Keratinocyte (primary cell): ENCODE data around the gene CLEC3B. TPM values are rescaled to one million over a fixed set of nuclear protein-coding genes. Genes with fewer than 3 reads are reported as not detected.
A peak's percentile ranks its signal among the peaks of the same experiment; 100 is the strongest.

Experiments used
- DNase-seq: peaks from one replicate; pipeline ENCODE4 v3.0.0-alpha.2; 2011; ENCODE audit warnings: low read depth, missing footprints, low spot score
- FAIRE-seq: peaks from 2 replicates; lab custom pipeline; 2011; peaks lifted over from hg19 to GRCh38; lab: Jason Lieb, UNC
- H2AFZ ChIP-seq: 2 replicates; pipeline ENCODE4 v1.6.0; 2012; ENCODE audit warnings: low read length, control low read depth, inconsistent platforms; ENCODE audit not compliant: control insufficient read depth
- H3K27ac ChIP-seq: 2 replicates; pipeline ENCODE4 v1.5.1; 2011; ENCODE audit warnings: low read length; ENCODE audit not compliant: control insufficient read depth, insufficient read depth
- H3K27me3 ChIP-seq: 3 replicates; pipeline ENCODE4 v1.6.0; 2011; ENCODE audit warnings: low read length; ENCODE audit not compliant: control insufficient read depth, insufficient read depth; ENCODE audit errors: extremely low read depth
- H3K36me3 ChIP-seq, 2 experiments: 2 replicates in 1 of 2; 3 replicates in 1 of 2; pipeline ENCODE4 v1.5.1; 2011; ENCODE audit warnings: low read length in 2 of 2, mild to moderate bottlenecking in 1 of 2; ENCODE audit not compliant: control insufficient read depth in 2 of 2, insufficient read depth in 2 of 2; ENCODE audit errors: extremely low read depth in 1 of 2
- H3K4me1 ChIP-seq: 3 replicates; pipeline ENCODE4 v1.5.1; 2011; ENCODE audit warnings: low read length; ENCODE audit not compliant: control insufficient read depth, insufficient read depth; ENCODE audit errors: extremely low read depth
- H3K4me2 ChIP-seq: 3 replicates; pipeline ENCODE4 v1.6.0; 2011; ENCODE audit warnings: low read depth, low read length; ENCODE audit not compliant: control insufficient read depth, insufficient read depth; ENCODE audit errors: extremely low read depth
- H3K4me3 ChIP-seq, 3 experiments: fragments of 200-600 bp in 1 of 3; sonication (generic) in 1 of 3; 2 replicates in 2 of 3; 3 replicates in 1 of 3; pipeline ENCODE4 v1.5.1; 2011 to 2016; ENCODE audit warnings: low read length in 3 of 3, mild to moderate bottlenecking in 3 of 3, control low read depth in 2 of 3, inconsistent platforms in 1 of 3, low read depth in 1 of 3, mixed read lengths in 1 of 3, mixed run types in 1 of 3, moderate library complexity in 1 of 3; ENCODE audit not compliant: control insufficient read depth in 2 of 3, insufficient read depth in 2 of 3; ENCODE audit errors: extremely low read depth in 1 of 3
- H3K79me2 ChIP-seq: 2 replicates; pipeline ENCODE4 v1.6.0; 2012; ENCODE audit warnings: low read length; ENCODE audit not compliant: control insufficient read depth, insufficient read depth
- H3K9ac ChIP-seq: 3 replicates; pipeline ENCODE4 v1.6.0; 2011; ENCODE audit warnings: low read length; ENCODE audit not compliant: control insufficient read depth, insufficient read depth; ENCODE audit errors: extremely low read depth
- H3K9me1 ChIP-seq: 3 replicates; pipeline ENCODE4 v1.6.0; 2011; ENCODE audit warnings: low read length; ENCODE audit not compliant: control insufficient read depth, insufficient read depth; ENCODE audit errors: extremely low read depth
- H3K9me3 ChIP-seq: 2 replicates; pipeline ENCODE4 v1.5.1; 2012; ENCODE audit warnings: low read depth, low read length; ENCODE audit not compliant: control insufficient read depth
- H4K20me1 ChIP-seq: 3 replicates; pipeline ENCODE4 v1.6.0; 2011; ENCODE audit warnings: low read length; ENCODE audit not compliant: control insufficient read depth, insufficient read depth; ENCODE audit errors: extremely low read depth
- EZH2 ChIP-seq: IDR thresholded peaks from one replicate; pipeline ENCODE4 v1.6.1; 2012; ENCODE audit warnings: inconsistent platforms, mild to moderate bottlenecking, low read length, moderate library complexity
- dilution Hi-C: fragments of 300-500 bp; cut with MboI; formaldehyde crosslinking; loops from one replicate; pipeline ENCODE4 v1.7.0; 2020; ENCODE audit warnings: low sequenced_read_pairs; ENCODE audit not compliant: extremely low pct_ligation_motif_present
- polyA plus RNA-seq, 5 experiments: library from polyadenylated mRNA; depleted of rRNA in 3 of 5; stranded (reverse) in 3 of 5; stranded (forward) in 1 of 5; unstranded in 1 of 5; fragments of >200 nt; gene quantifications; 1 replicate in 1 of 5; 2 replicates in 3 of 5; 3 replicates in 1 of 5; pipeline versions ENCODE4 v1.2.1 to v1.2.3, GENCODE V29; 2011 to 2012; ENCODE audit warnings: missing spikeins in 2 of 5, low read depth in 1 of 5, low replicate concordance in 1 of 5
- TF ChIP-seq, protein P1 (sequence below), 3 experiments: IDR thresholded peaks in 1 of 3; conservative IDR thresholded peaks in 1 of 3; optimal IDR thresholded peaks in 1 of 3; 2 replicates in 2 of 3; 3 replicates in 1 of 3; pipeline versions ENCODE3 to v1.5.1; 2011; ENCODE audit warnings: low read length in 3 of 3, mild to moderate bottlenecking in 3 of 3, moderate library complexity in 2 of 3, control low read depth in 1 of 3, inconsistent platforms in 1 of 3; ENCODE audit not compliant: insufficient read depth in 2 of 3; ENCODE audit errors: extremely low read depth in 1 of 3

The CLEC3B gene
- polyA plus RNA-seq, 1 donor (not counting 4 experiments of a cell fraction or from before 2014, with no cell fraction given) = not detected

DNA sequence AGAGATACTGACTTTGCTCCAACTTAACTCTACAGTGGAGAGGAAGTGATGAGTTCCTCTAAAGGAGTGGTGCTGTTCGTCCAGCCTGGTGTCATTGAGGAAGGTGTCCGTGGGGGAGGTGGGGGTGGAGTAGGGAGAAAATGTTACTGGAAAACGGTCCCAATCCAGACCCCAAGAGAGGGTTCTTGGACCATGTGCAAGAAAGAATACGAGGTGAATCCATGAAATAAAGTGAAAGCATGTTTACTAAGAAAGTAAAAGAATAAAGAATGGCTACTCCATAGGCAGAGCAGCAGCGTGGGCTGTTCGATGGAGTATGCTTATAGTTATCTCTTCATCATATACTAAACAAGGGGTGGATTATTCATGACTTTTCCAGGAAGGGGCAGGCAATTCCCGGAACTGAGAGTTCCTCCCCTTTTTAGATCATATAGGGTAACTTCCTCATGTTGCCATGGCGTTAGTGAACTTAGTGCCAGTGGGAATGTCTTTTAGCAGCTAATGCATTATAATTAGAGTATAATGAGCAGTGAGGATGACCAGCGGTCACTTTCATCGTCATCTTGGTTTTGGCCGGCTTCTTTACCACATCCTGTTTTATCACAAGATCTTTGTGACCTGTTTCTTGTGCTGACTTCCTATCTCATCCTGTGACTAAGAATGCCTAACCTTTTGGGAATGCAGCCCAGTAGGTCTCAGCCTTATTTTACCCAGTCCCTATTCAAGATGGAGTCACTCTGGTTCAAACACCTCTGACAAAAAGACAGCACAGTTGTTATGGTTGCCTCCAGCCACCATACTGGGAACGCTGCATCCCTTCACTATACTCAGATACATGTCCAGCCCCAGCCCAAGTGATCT lies 38.6 kb downstream of the CLEC3B start:
- H3K4me1 ChIP-seq = peaks cover 13% of the 10 kb centered on the region
- peak overlapping the region; percentile 19 for H3K9ac ChIP-seq
- H3K27ac ChIP-seq = peak overlapping the region; percentile 50
- TF ChIP-seq, protein P1, sequence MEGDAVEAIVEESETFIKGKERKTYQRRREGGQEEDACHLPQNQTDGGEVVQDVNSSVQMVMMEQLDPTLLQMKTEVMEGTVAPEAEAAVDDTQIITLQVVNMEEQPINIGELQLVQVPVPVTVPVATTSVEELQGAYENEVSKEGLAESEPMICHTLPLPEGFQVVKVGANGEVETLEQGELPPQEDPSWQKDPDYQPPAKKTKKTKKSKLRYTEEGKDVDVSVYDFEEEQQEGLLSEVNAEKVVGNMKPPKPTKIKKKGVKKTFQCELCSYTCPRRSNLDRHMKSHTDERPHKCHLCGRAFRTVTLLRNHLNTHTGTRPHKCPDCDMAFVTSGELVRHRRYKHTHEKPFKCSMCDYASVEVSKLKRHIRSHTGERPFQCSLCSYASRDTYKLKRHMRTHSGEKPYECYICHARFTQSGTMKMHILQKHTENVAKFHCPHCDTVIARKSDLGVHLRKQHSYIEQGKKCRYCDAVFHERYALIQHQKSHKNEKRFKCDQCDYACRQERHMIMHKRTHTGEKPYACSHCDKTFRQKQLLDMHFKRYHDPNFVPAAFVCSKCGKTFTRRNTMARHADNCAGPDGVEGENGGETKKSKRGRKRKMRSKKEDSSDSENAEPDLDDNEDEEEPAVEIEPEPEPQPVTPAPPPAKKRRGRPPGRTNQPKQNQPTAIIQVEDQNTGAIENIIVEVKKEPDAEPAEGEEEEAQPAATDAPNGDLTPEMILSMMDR (optimal IDR thresholded peaks at IDR 0.05 in 1 of 3, IDR thresholded peaks at IDR 0.05 in 1 of 3, conservative IDR thresholded peaks at IDR 0.05 in 1 of 3; ENCODE audit: extremely low read depth in 1 of 3, insufficient read depth in 2 of 3, low read length in 3 of 3) = no peak
- no peak for TF ChIP-seq EZH2
- no peaks in the 10 kb centered on the region for H3K27me3 ChIP-seq
- H3K4me3 ChIP-seq = no peak overlapping the region
- H3K4me2 ChIP-seq = peak overlapping the region; percentile 46
- H3K79me2 ChIP-seq = no peaks in the 10 kb centered on the region
- dilution Hi-C loops = no loop called here
- no peaks in the 10 kb centered on the region for H3K36me3 ChIP-seq
- no peaks in the 10 kb centered on the region for H4K20me1 ChIP-seq
- H3K9me1 ChIP-seq = no peaks in the 10 kb centered on the region
- no peak for DNase-seq
- H2AFZ ChIP-seq = peak overlapping the region; percentile 28
- no peaks in the 10 kb centered on the region for H3K9me3 ChIP-seq
- peak; percentile 90 for FAIRE-seq

DNA sequence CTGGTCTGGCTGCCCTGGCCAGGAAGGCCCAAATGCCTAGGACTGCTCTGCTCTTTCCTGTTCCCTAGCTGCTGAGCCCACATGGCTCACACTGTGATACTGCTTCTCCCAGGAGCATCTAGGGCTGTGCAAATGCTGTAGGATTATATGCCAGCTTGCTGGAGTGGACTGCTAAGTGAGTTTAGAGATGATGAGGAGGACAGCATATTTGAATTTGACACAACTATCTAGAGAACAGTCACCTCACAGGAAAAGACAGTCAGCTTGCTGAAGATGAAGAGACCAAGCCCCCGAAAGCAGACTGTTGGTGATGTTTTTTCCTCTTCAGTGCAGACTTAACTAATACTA lies 39.2 kb downstream of the CLEC3B start:
- no peaks in the 10 kb centered on the region for H4K20me1 ChIP-seq
- H3K79me2 ChIP-seq = no peaks in the 10 kb centered on the region
- DNase-seq (no peak), FAIRE-seq (peak; percentile 52)
- no peak overlapping the region for H3K4me3 ChIP-seq
- no peaks in the 10 kb centered on the region for H3K36me3 ChIP-seq
- no peaks in the 10 kb centered on the region for H3K9me3 ChIP-seq
- no peaks in the 10 kb centered on the region for H3K27me3 ChIP-seq
- H3K4me2 ChIP-seq = no peak overlapping the region
- H3K9ac ChIP-seq = no peak overlapping the region
- no peaks in the 10 kb centered on the region for H3K9me1 ChIP-seq
- H2AFZ ChIP-seq = no peak overlapping the region
- TF ChIP-seq EZH2 = no peak
- TF ChIP-seq, protein P1 (optimal IDR thresholded peaks at IDR 0.05 in 1 of 3, IDR thresholded peaks at IDR 0.05 in 1 of 3, conservative IDR thresholded peaks at IDR 0.05 in 1 of 3; ENCODE audit: extremely low read depth in 1 of 3, insufficient read depth in 2 of 3, low read length in 3 of 3) = no peak
- peaks cover 13% of the 10 kb centered on the region for H3K4me1 ChIP-seq
- H3K27ac ChIP-seq = peak overlapping the region; percentile 46
- dilution Hi-C loops = no loop called here
